ENCODE data around the gene FXYD3.

- TF ChIP-seq EZH2 (IDR thresholded peaks at IDR 0.05; ENCODE audit: low read length, missing control alignments) (no peak), CTCF (conservative IDR thresholded peaks at IDR 0.05 in 1 of 2, IDR thresholded peaks at IDR 0.05 in 1 of 2; ENCODE audit: low read depth in 1 of 2, low read length in 2 of 2) (no peak)
Measured at GRCh38 chr19:35115177-35115951, at the start of gene FXYD3.
